DND-41 (cell line): ENCODE measurements around the gene PPP3R1.
A peak's percentile ranks its signal among the peaks of the same experiment; 100 is the strongest.

Experiments used
- EZH2 ChIP-seq: IDR thresholded peaks from 3 replicates; pipeline ENCODE4 v1.6.1; 2012; ENCODE audit warnings: borderline replicate concordance, low read depth, mild to moderate bottlenecking, moderate library complexity, low read length, inconsistent platforms; ENCODE audit not compliant: severe bottlenecking
- TF ChIP-seq, protein P1 (sequence below): IDR thresholded peaks from 2 replicates; pipeline ENCODE4 v1.5.1; 2012; ENCODE audit warnings: borderline replicate concordance, low read length, moderate library complexity, mild to moderate bottlenecking; ENCODE audit not compliant: poor library complexity, severe bottlenecking; ENCODE audit errors: extremely low read depth

DNA sequence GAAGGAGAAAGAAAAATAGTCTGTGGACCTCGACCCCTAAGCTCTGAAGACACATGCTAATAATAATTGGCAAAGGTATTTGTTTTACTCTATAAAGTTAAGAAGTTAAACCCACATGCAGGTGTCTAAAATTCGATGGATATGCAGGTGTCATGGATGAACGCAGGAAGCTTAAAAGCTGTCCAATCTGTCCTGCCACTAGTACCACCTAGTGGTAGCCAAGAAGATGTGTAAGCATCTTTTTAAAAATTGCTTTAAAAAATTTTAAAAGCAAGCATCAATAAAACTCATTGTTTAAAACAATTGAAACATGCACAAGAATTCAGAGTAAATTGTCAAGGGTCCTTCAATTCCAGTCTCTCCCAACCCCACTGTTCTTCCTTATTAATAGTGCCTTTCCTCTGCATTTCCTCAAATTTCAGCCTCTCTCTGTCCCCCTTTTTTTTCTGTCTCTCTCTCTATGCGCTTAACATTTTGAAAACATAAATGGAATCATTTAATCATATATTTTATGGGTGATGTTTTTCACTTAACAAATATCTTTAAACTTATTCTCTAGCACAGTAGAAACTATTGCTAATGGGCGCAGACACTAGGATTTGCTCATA lies 30.6 kb upstream of the PPP3R1 start:
- no peak for TF ChIP-seq EZH2
- TF ChIP-seq, protein P1, sequence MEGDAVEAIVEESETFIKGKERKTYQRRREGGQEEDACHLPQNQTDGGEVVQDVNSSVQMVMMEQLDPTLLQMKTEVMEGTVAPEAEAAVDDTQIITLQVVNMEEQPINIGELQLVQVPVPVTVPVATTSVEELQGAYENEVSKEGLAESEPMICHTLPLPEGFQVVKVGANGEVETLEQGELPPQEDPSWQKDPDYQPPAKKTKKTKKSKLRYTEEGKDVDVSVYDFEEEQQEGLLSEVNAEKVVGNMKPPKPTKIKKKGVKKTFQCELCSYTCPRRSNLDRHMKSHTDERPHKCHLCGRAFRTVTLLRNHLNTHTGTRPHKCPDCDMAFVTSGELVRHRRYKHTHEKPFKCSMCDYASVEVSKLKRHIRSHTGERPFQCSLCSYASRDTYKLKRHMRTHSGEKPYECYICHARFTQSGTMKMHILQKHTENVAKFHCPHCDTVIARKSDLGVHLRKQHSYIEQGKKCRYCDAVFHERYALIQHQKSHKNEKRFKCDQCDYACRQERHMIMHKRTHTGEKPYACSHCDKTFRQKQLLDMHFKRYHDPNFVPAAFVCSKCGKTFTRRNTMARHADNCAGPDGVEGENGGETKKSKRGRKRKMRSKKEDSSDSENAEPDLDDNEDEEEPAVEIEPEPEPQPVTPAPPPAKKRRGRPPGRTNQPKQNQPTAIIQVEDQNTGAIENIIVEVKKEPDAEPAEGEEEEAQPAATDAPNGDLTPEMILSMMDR: peak; percentile 80
